ENCODE data around the gene NADK2. TPM values are rescaled to one million over a fixed set of nuclear protein-coding genes. Genes with fewer than 3 reads are reported as not detected.

The NADK2 gene
- total RNA-seq, 1 experiment from 2014 or later = 12.2 TPM

- no peaks in the 10 kb centered on the region for H3K27me3 Mint-ChIP-seq (ENCODE audit: low read depth)
- Histone ChIP-seq H2BK5ac (ENCODE audit: insufficient read length, low read length) (no peak overlapping the region), H3K27ac (ENCODE audit: insufficient read length, low read depth, low read length) (no peak overlapping the region), H3K14ac (ENCODE audit: insufficient read depth, low read length) (no peak overlapping the region), H3K9ac (ENCODE audit: extremely low read depth, insufficient read length, low read length) (no peak overlapping the region), H3K4me2 (ENCODE audit: insufficient read depth, insufficient read length, low read length) (no peak overlapping the region), H3K4ac (ENCODE audit: low read depth, low read length) (no peak overlapping the region), H3K79me2 (ENCODE audit: insufficient read depth, low read length) (no peaks in the 10 kb centered on the region), H3K9me3 (ENCODE audit: control insufficient read depth, low read depth, low read length) (no peaks in the 10 kb centered on the region), H2BK12ac (ENCODE audit: insufficient read length, low read depth, low read length) (no peak overlapping the region), H4K8ac (replicated peaks; ENCODE audit: insufficient read length, low read depth, low read length) (no peak overlapping the region), H3K18ac (ENCODE audit: insufficient read length, low read depth, low read length) (no peak overlapping the region), H3K23ac (ENCODE audit: insufficient read length, low read depth, low read length) (no peak overlapping the region), H2BK120ac (ENCODE audit: low read depth, low read length, poor library complexity, severe bottlenecking) (no peak overlapping the region), H2AK5ac (ENCODE audit: insufficient read length, low read length) (no peak overlapping the region), H4K5ac (ENCODE audit: insufficient read length, low read depth, low read length) (no peak overlapping the region), H3K56ac (ENCODE audit: insufficient read length, low read depth, low read length) (no peak overlapping the region), H3K79me1 (ENCODE audit: insufficient read depth, low read depth, low read length, poor library complexity, severe bottlenecking) (no peaks in the 10 kb centered on the region), H2BK15ac (ENCODE audit: low read depth, low read length) (no peak overlapping the region), H4K91ac (ENCODE audit: insufficient read length, low read depth, low read length) (no peak overlapping the region), H4K20me1 (ENCODE audit: control insufficient read depth, insufficient read depth, insufficient read length) (no peaks in the 10 kb centered on the region), H3K4me1 (ENCODE audit: insufficient read depth, low read length) (no peaks in the 10 kb centered on the region), H3K27me3 (ENCODE audit: insufficient read depth, low read length) (no peaks in the 10 kb centered on the region), H2AFZ (ENCODE audit: low read length) (no peak overlapping the region), H3T11ph (ENCODE audit: low read length) (no peak overlapping the region), H3K23me2 (ENCODE audit: insufficient read length, low read depth, low read length, poor library complexity, severe bottlenecking) (no peaks in the 10 kb centered on the region), H2BK20ac (ENCODE audit: low read depth, low read length, poor library complexity, severe bottlenecking) (no peak overlapping the region)
- DNase-seq = no peak
- peaks cover 6 to 9% of the 10 kb centered on the region in 2 experiments for H3K4me1 Mint-ChIP-seq
- no peak for TF ChIP-seq CTCF (conservative IDR thresholded peaks at IDR 0.05)
- H3K36me3 Mint-ChIP-seq (ENCODE audit: insufficient read depth in 1 of 3, low read depth in 3 of 3) = no peaks in the 10 kb centered on the region
- no CpG with 5 or more reads among the region's 3 CpGs for WGBS (ENCODE audit: extremely low coverage, insufficient read length, low lambda C conversion rate)
- no peak overlapping the region for H3K4me3 Mint-ChIP-seq
- H3K27ac Mint-ChIP-seq = no peak overlapping the region; a peak in 1 of 7 replicates
- no peaks in the 10 kb centered on the region for H3K9me3 Mint-ChIP-seq
Measured at GRCh38 chr5:36232533-36232932, 9.2 kb downstream of the NADK2 start.
